SK-N-MC (cell line): Measurements from ENCODE around the gene ADAMTS13.

ENCODE experiments used
- DNase-seq: peaks from one replicate; pipeline ENCODE4 v3.0.0-alpha.2; 2011; ENCODE audit warnings: low read depth, low spot score
- H3K27ac ChIP-seq: fragments of 200-600 bp; sonication (generic); 2 replicates; pipeline ENCODE4 v1.5.1; 2016; ENCODE audit warnings: mixed run types
- H3K36me3 ChIP-seq: fragments of 200-600 bp; sonication (generic); 2 replicates; pipeline ENCODE4 v1.6.1; 2017; ENCODE audit warnings: antibody characterized with exemption, low read length, mixed read lengths; ENCODE audit not compliant: insufficient read depth
- H3K4me3 ChIP-seq: fragments of 200-600 bp; sonication (generic); 2 replicates; pipeline ENCODE4 v1.5.1; 2016
- H3K9ac ChIP-seq: fragments of 200-600 bp; sonication (generic); 2 replicates; pipeline ENCODE4 v1.8.0; 2017; ENCODE audit warnings: mixed run types, mixed read lengths; ENCODE audit not compliant: insufficient read length
- H3K9me3 ChIP-seq: fragments of 200-600 bp; sonication (generic); 2 replicates; pipeline ENCODE4 v1.6.1; 2017; ENCODE audit warnings: low read depth, mild to moderate bottlenecking, antibody characterized with exemption, low read length, moderate library complexity, mixed read lengths
- EZH2 ChIP-seq: fragments of 200-600 bp; sonication (generic); IDR thresholded peaks from one replicate; pipeline ENCODE4 v1.6.1; 2017; ENCODE audit warnings: antibody characterized with exemption
- FOXP2 ChIP-seq: optimal IDR thresholded peaks from 2 replicates; pipeline ENCODE3; 2011; ENCODE audit warnings: mild to moderate bottlenecking, moderate library complexity; ENCODE audit not compliant: insufficient read depth; ENCODE audit errors: extremely low read length, control extremely low read depth
- POLR2AphosphoS5 ChIP-seq: IDR thresholded peaks from 2 replicates; pipeline ENCODE4 v1.6.1; 2012; ENCODE audit warnings: mild to moderate bottlenecking, low read depth, low read length, borderline replicate concordance

Gene ADAMTS13

DNA sequence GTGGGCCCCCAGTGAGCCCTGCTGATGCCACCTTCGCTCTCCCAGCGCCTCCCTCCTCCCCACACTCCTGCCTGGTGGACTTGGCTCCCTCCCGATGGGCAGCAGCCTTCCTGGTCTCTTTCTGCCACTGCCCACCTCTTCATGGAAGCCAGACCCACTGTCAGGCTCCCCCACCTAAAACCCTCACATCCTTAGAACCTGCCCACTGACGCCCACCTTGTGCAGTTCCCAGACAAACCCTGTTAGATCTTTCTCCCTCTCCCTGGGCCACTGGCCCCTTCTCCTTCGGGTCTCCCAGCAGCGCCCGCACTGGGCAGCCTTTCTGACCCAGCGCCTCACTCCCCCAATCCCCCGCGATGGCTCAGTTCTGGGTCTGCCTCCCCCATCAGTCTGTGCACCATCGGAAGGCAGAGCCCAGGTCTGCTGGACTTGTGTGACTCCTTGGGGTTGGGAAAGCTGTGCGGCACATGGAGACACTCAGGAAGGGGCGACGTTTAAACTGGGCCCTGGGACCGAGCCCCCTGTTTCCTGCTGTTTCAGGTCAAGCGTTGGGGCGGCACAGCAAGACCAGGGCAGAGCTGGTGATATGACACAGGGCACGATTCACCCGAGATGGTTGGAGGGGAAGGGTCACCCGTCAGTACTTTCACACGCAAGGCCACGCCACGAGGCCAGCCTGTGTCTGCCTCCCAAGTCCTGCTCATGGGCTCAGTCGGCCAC lies 85.2 kb downstream of the ADAMTS13 start:
- no peak overlapping the region for H3K4me3 ChIP-seq
- no peak overlapping the region for H3K9ac ChIP-seq
- TF ChIP-seq FOXP2 (no peak), POLR2AphosphoS5 (no peak), EZH2 (no peak)
- H3K27ac ChIP-seq = no peak overlapping the region
- DNase-seq = no peak
- H3K9me3 ChIP-seq = no peaks in the 10 kb centered on the region
- no peaks in the 10 kb centered on the region for H3K36me3 ChIP-seq

DNA sequence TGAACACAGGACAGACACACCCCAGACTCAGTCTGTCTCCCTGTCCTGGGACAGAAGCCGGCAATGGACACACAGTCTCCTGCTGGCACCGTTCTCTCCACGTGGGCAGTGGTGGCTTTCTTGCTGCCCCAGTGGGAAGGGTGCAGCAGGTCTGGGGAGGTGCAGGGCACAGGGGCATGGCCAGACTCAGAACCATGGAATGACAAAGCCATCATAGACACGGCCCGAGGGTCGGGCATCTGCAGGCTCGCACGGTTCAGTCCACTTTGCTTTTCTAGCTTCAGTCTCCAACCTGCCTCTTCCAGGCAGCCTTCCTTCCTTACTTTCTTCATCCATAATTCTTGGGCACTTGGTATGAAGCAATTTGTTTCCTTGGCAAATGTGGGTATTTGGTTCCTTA lies 85.9 kb downstream of the ADAMTS13 start:
- H3K27ac ChIP-seq = no peak overlapping the region
- no peak overlapping the region for H3K9ac ChIP-seq
- TF ChIP-seq FOXP2 (no peak), EZH2 (no peak), POLR2AphosphoS5 (no peak)
- no peak for DNase-seq
- no peak overlapping the region for H3K4me3 ChIP-seq
- no peaks in the 10 kb centered on the region for H3K36me3 ChIP-seq
- no peaks in the 10 kb centered on the region for H3K9me3 ChIP-seq
